Daoy (cell line): ENCODE measurements around the gene SYTL1. TPM values are rescaled to one million over a fixed set of nuclear protein-coding genes. Genes with fewer than 3 reads are reported as not detected.
A peak's percentile ranks its signal among the peaks of the same experiment; 100 is the strongest.

Experiments used
- DNase-seq: peaks from one replicate; pipeline ENCODE4 v3.0.0-alpha.2; 2015; ENCODE audit warnings: low read depth
- total RNA-seq: library from RNA; depleted of rRNA; stranded (reverse); fragments of >200 nt; shearing (Covaris generic); gene quantifications from 2 replicates; pipeline ENCODE4 v1.2.3, GENCODE V29; 2014

SYTL1 gene
- total RNA-seq, 1 experiment from 2014 or later: 2.1 TPM

- DNase-seq: no peak
Observed at GRCh38 chr1:27318136-27318535, 23.7 kb upstream of the SYTL1 start.

GRCh38 chr1:27318596-27318995, 23.2 kb upstream of the SYTL1 start:
- no peak for DNase-seq

- DNase-seq: peak; percentile 99
Observed at GRCh38 chr1:27321813-27322568, 19.8 kb upstream of the SYTL1 start, which contains the start of gene TMEM222. Gene TMEM222 (plus strand): TSS chr1:27322163. CDS start chr1:27322198, 35 bp downstream.

- no peak for DNase-seq
Observed at GRCh38 chr1:27322569-27323240, 19.1 kb upstream of the SYTL1 start.

GRCh38 chr1:27325286-27325685, 16.5 kb upstream of the SYTL1 start:
- DNase-seq: no peak

GRCh38 chr1:27327964-27328363, 13.9 kb upstream of the SYTL1 start:
- no peak for DNase-seq

- no peak for DNase-seq
Observed at GRCh38 chr1:27330786-27331185, 11.0 kb upstream of the SYTL1 start.

GRCh38 chr1:27331426-27331825, 10.4 kb upstream of the SYTL1 start:
- no peak for DNase-seq

GRCh38 chr1:27331922-27332321, 9.9 kb upstream of the SYTL1 start:
- no peak for DNase-seq

- peak; percentile 48 for DNase-seq
Observed at GRCh38 chr1:27332536-27333281, 9.1 kb upstream of the SYTL1 start.

- DNase-seq: no peak
Observed at GRCh38 chr1:27333717-27334279, 8.0 kb upstream of the SYTL1 start.

- DNase-seq: no peak
Observed at GRCh38 chr1:27335506-27336422, 6.1 kb upstream of the SYTL1 start.

- no peak for DNase-seq
Observed at GRCh38 chr1:27336756-27337155, 5.1 kb upstream of the SYTL1 start.

- DNase-seq: no peak
Observed at GRCh38 chr1:27338751-27339150, 3.1 kb upstream of the SYTL1 start.

- DNase-seq: no peak
Observed at GRCh38 chr1:27339213-27339612, 2.6 kb upstream of the SYTL1 start.

- DNase-seq: no peak
Observed at GRCh38 chr1:27342391-27342777, 562 bp downstream of the SYTL1 start.

GRCh38 chr1:27342778-27343638, 1.2 kb downstream of the SYTL1 start:
- DNase-seq: no peak

GRCh38 chr1:27343639-27344025, 1.8 kb downstream of the SYTL1 start:
- DNase-seq: no peak

GRCh38 chr1:27345272-27345671, 3.5 kb downstream of the SYTL1 start:
- DNase-seq: no peak

- DNase-seq: no peak
Observed at GRCh38 chr1:27346357-27346756, 4.5 kb downstream of the SYTL1 start.
